ENCODE data around the gene PPIP5K1. TPM values are rescaled to one million over a fixed set of nuclear protein-coding genes. Genes with fewer than 3 reads are reported as not detected.

Gene PPIP5K1
- total RNA-seq, 6 experiments from 2014 or later, result 11.6 to 23.2 (median 16.5) TPM

DNA sequence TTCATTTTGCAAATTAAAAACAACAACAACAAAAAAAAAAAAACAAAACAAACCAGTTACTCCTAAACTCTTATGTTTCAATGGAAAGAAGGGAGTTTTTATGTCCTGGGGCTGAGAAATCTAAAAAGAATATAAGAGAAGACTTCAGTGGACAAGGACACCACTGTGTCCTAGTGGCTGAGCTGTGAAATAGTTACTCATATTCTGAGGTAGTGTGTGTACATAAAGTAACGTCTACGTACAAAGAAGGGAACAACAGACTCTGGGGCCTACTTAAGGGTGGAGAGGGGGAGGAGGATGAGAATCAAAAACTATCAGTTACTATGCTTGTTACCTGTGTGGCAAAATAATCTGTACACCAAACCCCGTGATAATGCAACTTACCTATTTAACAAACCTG, 91.0 kb downstream of the PPIP5K1 start:
- intact Hi-C loops (cut with DNase I), result no loop called here
- Histone ChIP-seq H3K27me3 (no peaks in the 10 kb centered on the region), H3K9me3 (no peaks in the 10 kb centered on the region), H3K27ac (no peak overlapping the region), H3K4me1 (no peaks in the 10 kb centered on the region), H3K36me3 (no peaks in the 10 kb centered on the region), H3K4me3 (no peak overlapping the region)
- no peak for TF ChIP-seq POLR2A (IDR thresholded peaks at IDR 0.05)
- TF ChIP-seq, protein P1, sequence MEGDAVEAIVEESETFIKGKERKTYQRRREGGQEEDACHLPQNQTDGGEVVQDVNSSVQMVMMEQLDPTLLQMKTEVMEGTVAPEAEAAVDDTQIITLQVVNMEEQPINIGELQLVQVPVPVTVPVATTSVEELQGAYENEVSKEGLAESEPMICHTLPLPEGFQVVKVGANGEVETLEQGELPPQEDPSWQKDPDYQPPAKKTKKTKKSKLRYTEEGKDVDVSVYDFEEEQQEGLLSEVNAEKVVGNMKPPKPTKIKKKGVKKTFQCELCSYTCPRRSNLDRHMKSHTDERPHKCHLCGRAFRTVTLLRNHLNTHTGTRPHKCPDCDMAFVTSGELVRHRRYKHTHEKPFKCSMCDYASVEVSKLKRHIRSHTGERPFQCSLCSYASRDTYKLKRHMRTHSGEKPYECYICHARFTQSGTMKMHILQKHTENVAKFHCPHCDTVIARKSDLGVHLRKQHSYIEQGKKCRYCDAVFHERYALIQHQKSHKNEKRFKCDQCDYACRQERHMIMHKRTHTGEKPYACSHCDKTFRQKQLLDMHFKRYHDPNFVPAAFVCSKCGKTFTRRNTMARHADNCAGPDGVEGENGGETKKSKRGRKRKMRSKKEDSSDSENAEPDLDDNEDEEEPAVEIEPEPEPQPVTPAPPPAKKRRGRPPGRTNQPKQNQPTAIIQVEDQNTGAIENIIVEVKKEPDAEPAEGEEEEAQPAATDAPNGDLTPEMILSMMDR (IDR thresholded peaks at IDR 0.05), result no peak
- no peak for DNase-seq
- 90% methylated on average over 3 of the region's 3 CpGs for WGBS (ENCODE audit: insufficient coverage, low coverage, low lambda C conversion rate, missing lambda C conversion rate)
- ATAC-seq, result no peak

DNA sequence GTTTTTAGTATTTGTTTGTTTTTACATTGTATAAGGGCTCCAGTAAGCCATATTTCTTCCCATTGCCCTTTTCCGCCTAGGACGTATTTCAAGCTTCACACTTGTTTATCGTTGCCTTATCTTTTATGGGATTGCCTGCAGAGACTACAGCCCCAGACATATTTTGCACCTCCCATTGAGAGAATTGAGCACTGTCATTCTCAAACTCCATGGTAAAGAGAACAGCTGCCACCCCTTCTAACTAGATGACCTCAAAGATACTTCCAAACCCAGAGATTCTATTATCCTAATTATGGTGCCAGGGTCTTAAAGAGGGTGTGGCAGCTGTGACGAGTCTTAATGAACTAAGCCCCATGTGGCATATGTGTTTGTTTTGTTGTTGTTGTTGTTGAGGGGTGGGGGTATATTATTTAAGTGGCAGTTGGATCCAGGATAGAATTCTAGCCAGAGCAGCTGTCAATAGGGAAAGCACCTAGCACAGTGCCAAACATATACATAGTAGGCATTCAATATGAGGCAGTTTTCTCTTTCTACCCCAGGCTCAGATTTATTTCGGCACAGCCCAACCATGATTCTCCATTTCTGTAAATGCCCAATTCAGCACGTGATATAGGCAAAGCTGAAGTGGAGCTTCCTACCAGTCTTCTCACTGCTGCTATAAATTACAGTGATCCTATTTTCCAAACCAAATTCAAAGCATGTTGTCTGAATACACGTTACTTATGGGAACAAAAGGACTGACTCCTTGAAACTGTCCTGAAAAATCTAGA, 96.1 kb downstream of the PPIP5K1 start:
- DNase-seq (no peak), ATAC-seq (no peak)
- H3K9me3 ChIP-seq, result no peaks in the 10 kb centered on the region
- no peaks in the 10 kb centered on the region for H3K36me3 ChIP-seq
- 81% methylated on average over 6 of the region's 7 CpGs for WGBS (ENCODE audit: insufficient coverage, low coverage, low lambda C conversion rate, missing lambda C conversion rate)
- peaks cover 0 to 5% (median 2%) of the 10 kb centered on the region in 4 donors for H3K4me1 ChIP-seq
- H3K27me3 ChIP-seq, result no peaks in the 10 kb centered on the region
- TF ChIP-seq, protein P1 (IDR thresholded peaks at IDR 0.05), result no peak
- no peak for TF ChIP-seq POLR2A (IDR thresholded peaks at IDR 0.05)
- H3K4me3 ChIP-seq, result peak overlapping the region in 2 of 3 donors; percentile 63 to 89
- no peak overlapping the region for H3K27ac ChIP-seq
- intact Hi-C loops (cut with DNase I), result no loop called here

DNA sequence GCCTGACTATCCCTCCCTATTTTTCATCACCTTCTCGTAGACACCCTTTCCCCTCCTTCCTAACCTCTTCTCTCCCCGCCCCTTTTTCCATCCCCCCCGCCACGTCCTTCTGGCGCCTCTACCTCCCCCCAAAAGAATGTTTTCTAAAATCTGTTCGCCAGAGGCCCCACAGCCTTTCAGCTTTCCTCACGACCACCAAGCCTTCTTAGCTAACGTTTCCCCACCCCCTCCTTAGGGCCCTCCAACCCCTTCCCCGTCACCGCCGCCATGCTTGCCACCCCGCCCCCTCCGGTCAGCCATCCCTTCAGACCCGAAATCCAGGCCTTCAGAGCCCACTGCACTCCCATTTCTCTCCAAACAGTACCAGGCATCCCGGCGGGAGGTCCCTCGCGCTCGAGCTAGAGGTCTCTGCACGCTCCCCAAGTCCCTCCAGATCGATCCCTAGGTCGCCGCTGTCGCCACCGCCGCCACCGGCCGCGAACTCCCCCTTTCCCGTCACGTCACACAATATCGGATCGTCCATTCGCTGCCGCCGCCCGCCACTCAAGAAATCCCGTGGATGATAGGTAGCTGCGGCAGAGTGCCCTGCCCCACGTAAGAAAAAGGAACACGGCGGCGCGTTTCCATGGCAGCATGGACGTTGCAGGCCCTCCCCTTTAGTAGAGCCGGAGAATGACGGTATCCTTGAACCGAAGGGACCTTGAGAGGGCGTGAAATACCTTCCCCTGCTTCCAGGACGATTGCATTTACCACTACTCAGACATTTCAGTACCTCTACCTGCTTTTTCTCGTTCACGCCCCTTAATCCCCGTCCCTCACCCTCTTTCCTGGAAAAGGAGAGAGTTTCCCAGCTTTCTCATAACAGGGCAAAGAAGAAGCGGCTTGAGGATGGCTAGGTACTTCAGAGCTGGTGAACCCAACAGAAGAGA, 97.1 kb downstream of the PPIP5K1 start, which contains the start of gene TP53BP1:
Gene TP53BP1 (minus strand): TSS at position 484 of the 929 bp plus-strand sequence. CDS start 113 bp downstream, at position 371.
- ATAC-seq (peak; percentile 99 to 100 (median 100)), DNase-seq (peak; percentile 95 to 97 (median 96))
- Histone ChIP-seq H3K27me3 (no peaks in the 10 kb centered on the region), H3K4me3 (peak within 1 kb of the TSS; percentile 63 to 89 (median 66)), H3K4me1 (peaks cover 0 to 5% (median 2%) of the 10 kb centered on the region in 4 donors), H3K36me3 (no peaks in the 10 kb centered on the region), H3K27ac (peak within 1 kb of the TSS; percentile 17 to 77 (median 60)), H3K9me3 (no peaks in the 10 kb centered on the region)
- under 1% methylated on average over 45 of the region's 54 CpGs for WGBS (ENCODE audit: insufficient coverage, low coverage, low lambda C conversion rate, missing lambda C conversion rate)
- intact Hi-C loops (cut with DNase I), result no loop called here
- TF ChIP-seq POLR2A (IDR thresholded peaks at IDR 0.05), result no peak
- TF ChIP-seq, protein P1 (IDR thresholded peaks at IDR 0.05), result no peak

DNA sequence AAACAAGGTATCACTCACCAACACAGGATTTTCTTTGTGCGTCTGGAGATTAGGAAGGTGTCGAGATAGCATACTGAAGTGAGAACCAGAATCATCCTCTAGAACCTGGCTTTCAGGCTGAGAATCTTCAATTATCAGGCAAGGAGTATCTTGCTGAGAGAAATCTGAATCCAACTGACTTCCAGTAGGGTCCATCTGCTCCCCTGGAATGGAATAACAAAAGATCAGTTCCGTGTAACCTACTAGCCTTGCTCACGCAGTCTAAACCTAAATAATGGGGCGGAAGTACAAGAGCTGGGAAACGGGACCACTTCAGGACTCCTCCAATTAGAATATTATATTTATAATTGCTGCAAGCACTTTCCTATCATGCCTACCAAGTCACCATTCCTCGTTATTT, 97.7 kb downstream of the PPIP5K1 start:
- Histone ChIP-seq H3K27ac (peak overlapping the region in 2 of 3 donors; percentile 17 to 60), H3K27me3 (no peaks in the 10 kb centered on the region), H3K4me1 (peaks cover 0 to 5% (median 2%) of the 10 kb centered on the region in 4 donors), H3K9me3 (no peaks in the 10 kb centered on the region), H3K36me3 (no peaks in the 10 kb centered on the region), H3K4me3 (peak overlapping the region; percentile 63 to 89 (median 66))
- DNase-seq (no peak), ATAC-seq (no peak)
- TF ChIP-seq, protein P1 (IDR thresholded peaks at IDR 0.05), result no peak
- no peak for TF ChIP-seq POLR2A (IDR thresholded peaks at IDR 0.05)
- 15% methylated on average over 7 of the region's 7 CpGs for WGBS (ENCODE audit: insufficient coverage, low coverage, low lambda C conversion rate, missing lambda C conversion rate)
- intact Hi-C loops (cut with DNase I), result no loop called here
